ENCODE data around the gene PRR29.

- no peak for TF ChIP-seq POLR2AphosphoS5 (IDR thresholded peaks at IDR 0.05; ENCODE audit: low read depth, low read length)
- no peak for TF ChIP-seq POLR2A (IDR thresholded peaks at IDR 0.05; ENCODE audit: low read depth, low read length)
These were observed 33.9 kb downstream of the PRR29 start for GRCh38 chr17:64032081-64032480.
